GM18499 (cell line): ENCODE results near the gene PCDHB14.
"Not testable (repeated sequence)": the region's sequence is repeated elsewhere in the genome, so short reads cannot be mapped to it uniquely, and the experiment has no call there.

Source experiments
- ATAC-seq: cut with Tn5 transposase; IDR thresholded peaks from one replicate; pipeline ENCODE4 v1.9.1; 2021; ENCODE audit warnings: moderate number of reproducible peaks; ENCODE audit not compliant: insufficient read depth, unreplicated experiment

PCDHB14 gene

GRCh38 chr5:141208478-141208877 is 14.7 kb upstream of the PCDHB14 start, which contains the start of gene PCDHB12:
PCDHB12 (plus strand) TSS chr5:141208719; CDS start chr5:141208908, 189 bp downstream.
- ATAC-seq = no peak

GRCh38 chr5:141210281-141210680 is 12.9 kb upstream of the PCDHB14 start:
- ATAC-seq = not testable (repeated sequence)

GRCh38 chr5:141210849-141211248 is 12.3 kb upstream of the PCDHB14 start:
- not testable (repeated sequence) for ATAC-seq

- not testable (repeated sequence) for ATAC-seq
These were observed 9.3 kb upstream of the PCDHB14 start, which contains the start of gene PCDHB13 for GRCh38 chr5:141213656-141214339. PCDHB13 (plus strand) TSS chr5:141213919; CDS start chr5:141214124, 205 bp downstream.

- not testable (repeated sequence) for ATAC-seq
These were observed 8.6 kb upstream of the PCDHB14 start for GRCh38 chr5:141214583-141214982.

- ATAC-seq = not testable (repeated sequence)
These were observed 7.6 kb upstream of the PCDHB14 start for GRCh38 chr5:141215504-141215903.

GRCh38 chr5:141216035-141216434 is 7.1 kb upstream of the PCDHB14 start:
- not testable (repeated sequence) for ATAC-seq

GRCh38 chr5:141224844-141225243 is 1.7 kb downstream of the PCDHB14 start:
- ATAC-seq = not testable (repeated sequence)

GRCh38 chr5:141225421-141225820 is 2.3 kb downstream of the PCDHB14 start:
- not testable (repeated sequence) for ATAC-seq

GRCh38 chr5:141234109-141234667 is 11.0 kb downstream of the PCDHB14 start:
- no peak for ATAC-seq

GRCh38 chr5:141235922-141236321 is 12.8 kb downstream of the PCDHB14 start:
- ATAC-seq = not testable (repeated sequence)

- ATAC-seq = no peak
These were observed 13.6 kb downstream of the PCDHB14 start for GRCh38 chr5:141236516-141237313.

GRCh38 chr5:141241496-141241895 is 18.4 kb downstream of the PCDHB14 start:
- no peak for ATAC-seq

GRCh38 chr5:141245250-141245717 is 22.1 kb downstream of the PCDHB14 start, which contains the start of gene PCDHB15:
PCDHB15 (plus strand) TSS chr5:141245395; CDS start chr5:141245579, 184 bp downstream.
- no peak for ATAC-seq

GRCh38 chr5:141246971-141247370 is 23.8 kb downstream of the PCDHB14 start:
- not testable (repeated sequence) for ATAC-seq

- not testable (repeated sequence) for ATAC-seq
These were observed 24.3 kb downstream of the PCDHB14 start for GRCh38 chr5:141247434-141247833.

GRCh38 chr5:141250576-141250975 is 27.4 kb downstream of the PCDHB14 start:
- ATAC-seq = no peak

GRCh38 chr5:141258464-141258863 is 35.3 kb downstream of the PCDHB14 start:
- no peak for ATAC-seq

- ATAC-seq = no peak
These were observed 35.8 kb downstream of the PCDHB14 start for GRCh38 chr5:141258948-141259347.

GRCh38 chr5:141260458-141261237 is 37.5 kb downstream of the PCDHB14 start:
- no peak for ATAC-seq
